Activated B cell treated with CpG ODN at 0.5 μM for 24 hours (primary cell): ENCODE data around the gene OR10D3. TPM values are rescaled to one million over a fixed set of nuclear protein-coding genes. Genes with fewer than 3 reads are reported as not detected.

Experiments
- ATAC-seq: fragments of 200-7000 bp; cut with Tn5 transposase; one replicate; pipeline ENCODE4 v1.10.0; 2021; ENCODE audit warnings: low read depth, mild to moderate bottlenecking, moderate library complexity
- CTCF ChIA-PET: fragments of 350-600 bp; sonication (Branson Sonifier 250); formaldehyde crosslinking; loops from one replicate; lab custom pipeline; 2021; ENCODE audit warnings: antibody characterized with exemption; lab: Charles Lee
- POLR2A ChIA-PET: fragments of 350-600 bp; sonication (Branson Sonifier 250); formaldehyde crosslinking; loops from one replicate; lab custom pipeline; 2021; ENCODE audit warnings: antibody characterized with exemption; lab: Charles Lee
- DNase-seq: peaks from one replicate; pipeline ENCODE4 v3.0.0; 2022
- H3K27ac Mint-ChIP-seq: one replicate; pipeline ENCODE4 v1.8.0; 2020; ENCODE audit warnings: mixed read lengths
- H3K27me3 Mint-ChIP-seq: one replicate; pipeline ENCODE4 v1.8.0; 2021; ENCODE audit warnings: mixed read lengths
- H3K36me3 Mint-ChIP-seq: one replicate; pipeline ENCODE4 v1.8.0; 2021; ENCODE audit warnings: low read depth, mixed read lengths
- H3K4me1 Mint-ChIP-seq: one replicate; pipeline ENCODE4 v1.8.0; 2021; ENCODE audit warnings: mixed read lengths
- H3K4me3 Mint-ChIP-seq: one replicate; pipeline ENCODE4 v1.8.0; 2020; ENCODE audit warnings: mild to moderate bottlenecking, mixed read lengths
- H3K9me3 Mint-ChIP-seq: one replicate; pipeline ENCODE4 v1.8.0; 2020; ENCODE audit warnings: mixed read lengths
- intact Hi-C: fragments of 100-400 bp; cut with micrococcal nuclease; formaldehyde crosslinking; loops from one replicate; pipeline ENCODE4 v1.15.1; 2024
- total RNA-seq: library from RNA; stranded (reverse); gene quantifications from 2 replicates; pipeline ENCODE4 v1.2.3, GENCODE V29; 2022
- TF ChIP-seq, protein P1 (sequence below): fragments of 200-600 bp; IDR thresholded peaks from one replicate; pipeline ENCODE4 v1.8.0; 2022; ENCODE audit warnings: antibody characterized with exemption, mild to moderate bottlenecking

Gene OR10D3, protein sequence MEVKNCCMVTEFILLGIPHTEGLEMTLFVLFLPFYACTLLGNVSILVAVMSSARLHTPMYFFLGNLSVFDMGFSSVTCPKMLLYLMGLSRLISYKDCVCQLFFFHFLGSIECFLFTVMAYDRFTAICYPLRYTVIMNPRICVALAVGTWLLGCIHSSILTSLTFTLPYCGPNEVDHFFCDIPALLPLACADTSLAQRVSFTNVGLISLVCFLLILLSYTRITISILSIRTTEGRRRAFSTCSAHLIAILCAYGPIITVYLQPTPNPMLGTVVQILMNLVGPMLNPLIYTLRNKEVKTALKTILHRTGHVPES
- total RNA-seq = not detected in 2 replicates

DNA sequence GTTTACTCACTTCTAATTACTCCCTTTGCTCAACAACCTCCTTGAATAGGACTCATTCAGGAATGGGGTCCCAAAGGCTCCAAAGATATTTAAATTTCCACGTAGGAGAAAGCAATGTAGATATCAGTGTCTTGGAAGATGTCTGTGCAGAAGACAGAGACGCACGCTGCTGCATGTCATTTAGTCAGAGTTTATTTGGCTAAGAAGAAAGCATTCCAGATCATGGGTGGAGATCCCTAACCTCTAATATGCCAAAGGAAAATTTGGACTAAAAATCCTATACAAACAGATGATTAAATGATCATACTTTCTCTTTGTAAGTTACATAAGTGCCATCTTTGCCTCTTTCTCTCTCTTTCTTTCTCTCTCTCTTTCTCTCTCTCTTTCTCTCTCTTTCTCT, at the start of gene OR10D3:
TSS of gene OR10D3 (plus strand) at position 278 of the 400 bp plus-strand sequence. CDS start 1,925 bp downstream, outside the sequence.
- POLR2A ChIA-PET = no interaction called here
- Mint-ChIP-seq H3K27ac (no peak within 1 kb of the TSS), H3K36me3 (no peaks in the 10 kb centered on the region), H3K4me1 (no peaks in the 10 kb centered on the region), H3K4me3 (no peak within 1 kb of the TSS), H3K9me3 (no peaks in the 10 kb centered on the region), H3K27me3 (peaks cover 6% of the 10 kb centered on the region)
- intact Hi-C loops = no loop called here
- CTCF ChIA-PET = no interaction called here
- ATAC-seq (no peak), DNase-seq (no peak)
- TF ChIP-seq, protein P1, sequence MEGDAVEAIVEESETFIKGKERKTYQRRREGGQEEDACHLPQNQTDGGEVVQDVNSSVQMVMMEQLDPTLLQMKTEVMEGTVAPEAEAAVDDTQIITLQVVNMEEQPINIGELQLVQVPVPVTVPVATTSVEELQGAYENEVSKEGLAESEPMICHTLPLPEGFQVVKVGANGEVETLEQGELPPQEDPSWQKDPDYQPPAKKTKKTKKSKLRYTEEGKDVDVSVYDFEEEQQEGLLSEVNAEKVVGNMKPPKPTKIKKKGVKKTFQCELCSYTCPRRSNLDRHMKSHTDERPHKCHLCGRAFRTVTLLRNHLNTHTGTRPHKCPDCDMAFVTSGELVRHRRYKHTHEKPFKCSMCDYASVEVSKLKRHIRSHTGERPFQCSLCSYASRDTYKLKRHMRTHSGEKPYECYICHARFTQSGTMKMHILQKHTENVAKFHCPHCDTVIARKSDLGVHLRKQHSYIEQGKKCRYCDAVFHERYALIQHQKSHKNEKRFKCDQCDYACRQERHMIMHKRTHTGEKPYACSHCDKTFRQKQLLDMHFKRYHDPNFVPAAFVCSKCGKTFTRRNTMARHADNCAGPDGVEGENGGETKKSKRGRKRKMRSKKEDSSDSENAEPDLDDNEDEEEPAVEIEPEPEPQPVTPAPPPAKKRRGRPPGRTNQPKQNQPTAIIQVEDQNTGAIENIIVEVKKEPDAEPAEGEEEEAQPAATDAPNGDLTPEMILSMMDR = no peak

DNA sequence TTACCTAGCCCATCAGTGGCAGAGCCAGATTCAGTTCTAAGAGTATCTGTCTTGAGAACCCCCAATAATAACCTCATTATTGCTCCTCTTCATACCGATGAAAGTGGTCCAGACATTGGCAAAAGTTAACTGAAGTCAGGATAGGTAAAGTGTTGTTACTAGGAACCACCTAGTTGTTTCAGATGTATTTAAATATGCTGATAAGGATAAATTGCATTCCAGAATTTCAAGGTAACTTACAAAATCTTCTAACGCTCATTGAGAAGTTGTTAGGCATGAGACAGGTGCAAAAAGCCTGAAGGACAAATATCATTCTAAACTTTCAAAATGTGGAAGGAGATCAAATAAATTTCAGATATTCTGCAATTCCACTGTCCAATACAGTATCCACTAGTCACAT, 40.1 kb upstream of the OR10D3 start:
- no peak for DNase-seq
- no peak for ATAC-seq
- peaks cover 11% of the 10 kb centered on the region for H3K36me3 Mint-ChIP-seq
- ChIA-PET POLR2A (no interaction called here), CTCF (no interaction called here)
- H3K27ac Mint-ChIP-seq = no peak overlapping the region
- no peak overlapping the region for H3K4me3 Mint-ChIP-seq
- intact Hi-C loops = no loop called here
- H3K9me3 Mint-ChIP-seq = peaks cover 13% of the 10 kb centered on the region
- H3K4me1 Mint-ChIP-seq = no peaks in the 10 kb centered on the region
- H3K27me3 Mint-ChIP-seq = no peaks in the 10 kb centered on the region
- TF ChIP-seq, protein P1 = no peak

- DNase-seq (no peak), ATAC-seq (no peak)
- Mint-ChIP-seq H3K36me3 (no peaks in the 10 kb centered on the region), H3K4me1 (peaks cover 3% of the 10 kb centered on the region), H3K9me3 (peaks cover 4% of the 10 kb centered on the region), H3K4me3 (no peak overlapping the region), H3K27ac (no peak overlapping the region), H3K27me3 (no peaks in the 10 kb centered on the region)
- intact Hi-C loops = no loop called here
- ChIA-PET CTCF (interaction anchor here (0.7 kb wide), 1 partner anchor 12 kb away, joined by 3 read pairs; no protein-coding TSS in a partner anchor), POLR2A (no interaction called here)
- TF ChIP-seq, protein P1 = no peak
These were observed 35.2 kb upstream of the OR10D3 start for GRCh38 chr11:124147951-124148350.

DNA sequence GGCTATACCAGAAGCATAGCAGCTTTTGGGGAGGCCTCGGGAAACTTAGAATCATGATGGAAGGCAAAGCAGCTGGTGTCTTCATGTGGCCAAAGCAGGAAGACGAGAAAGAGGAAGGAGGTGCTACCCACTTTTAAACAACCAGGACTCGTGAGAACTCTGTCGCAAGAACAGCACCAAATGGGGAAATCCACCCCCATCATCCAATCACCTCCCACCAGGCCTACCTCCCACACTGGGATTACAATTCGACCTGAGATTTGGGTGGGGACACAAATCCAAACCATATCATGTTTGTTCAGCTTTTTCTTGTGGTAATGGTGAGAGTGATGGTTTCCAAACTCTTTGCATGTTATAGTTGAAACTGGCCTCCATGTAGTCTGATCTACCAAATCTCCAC, 32.5 kb upstream of the OR10D3 start:
- peaks cover 2% of the 10 kb centered on the region for H3K27me3 Mint-ChIP-seq
- no peak overlapping the region for H3K27ac Mint-ChIP-seq
- POLR2A ChIA-PET = no interaction called here
- H3K4me3 Mint-ChIP-seq = no peak overlapping the region
- H3K4me1 Mint-ChIP-seq = peaks cover 3% of the 10 kb centered on the region
- DNase-seq (no peak), ATAC-seq (no peak)
- H3K36me3 Mint-ChIP-seq = no peaks in the 10 kb centered on the region
- peaks cover 4% of the 10 kb centered on the region for H3K9me3 Mint-ChIP-seq
- intact Hi-C loops = no loop called here
- CTCF ChIA-PET = no interaction called here
- TF ChIP-seq, protein P1 = no peak

DNA sequence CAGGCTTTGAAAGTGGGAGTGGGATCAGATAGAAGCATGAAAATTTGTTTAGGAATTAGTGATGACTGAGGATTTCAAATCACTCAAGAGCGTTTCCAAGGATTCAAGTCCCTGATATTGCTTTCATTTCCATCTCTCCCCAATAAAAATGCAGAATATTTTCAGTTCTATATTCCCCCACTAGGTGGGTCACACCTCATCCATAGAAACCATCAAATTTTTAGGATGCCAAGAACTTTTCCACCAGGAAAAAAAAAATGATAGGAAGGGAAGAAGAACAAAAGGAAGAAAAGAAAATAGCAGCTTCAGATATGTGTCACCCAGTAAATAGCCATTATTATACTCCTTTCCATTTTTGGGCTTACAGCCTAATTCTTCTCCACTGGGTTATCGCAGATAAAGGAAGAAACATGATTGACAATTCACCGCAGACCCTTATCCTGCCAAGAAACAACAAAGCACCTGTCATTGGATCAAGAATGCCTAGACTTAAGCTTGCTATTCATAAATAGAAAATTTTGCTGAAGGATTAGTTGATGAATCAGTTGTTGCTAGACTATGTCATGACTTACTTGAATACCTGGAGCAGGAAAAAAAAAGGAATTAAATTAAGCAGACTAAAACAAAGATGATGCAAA, 30.3 kb upstream of the OR10D3 start:
- peaks cover 3% of the 10 kb centered on the region for H3K4me1 Mint-ChIP-seq
- no peak for ATAC-seq
- H3K36me3 Mint-ChIP-seq = no peaks in the 10 kb centered on the region
- TF ChIP-seq, protein P1 = no peak
- peaks cover 5% of the 10 kb centered on the region for H3K27me3 Mint-ChIP-seq
- peaks cover 4% of the 10 kb centered on the region for H3K9me3 Mint-ChIP-seq
- H3K4me3 Mint-ChIP-seq = no peak overlapping the region
- CTCF ChIA-PET = no interaction called here
- POLR2A ChIA-PET = no interaction called here
- no peak for DNase-seq
- H3K27ac Mint-ChIP-seq = no peak overlapping the region
- intact Hi-C loops = no loop called here
